Measurements from ENCODE around the gene GRIN2D.
A peak's percentile ranks its signal among the peaks of the same experiment; 100 is the strongest.

The GRIN2D gene

GRCh38 chr19:48393559-48394330 lies at the start of gene GRIN2D:
TSS of gene GRIN2D (plus strand) at chr19:48393668. CDS start at chr19:48398393, 4,725 bp downstream.
- DNase-seq (ENCODE audit: low spot score) (no peak), FAIRE-seq (no peak)

GRCh38 chr19:48344892-48345291 lies 48.6 kb upstream of the GRIN2D start:
- FAIRE-seq = no peak

GRCh38 chr19:48346191-48346590 lies 47.3 kb upstream of the GRIN2D start:
- no peak for DNase-seq (ENCODE audit: low spot score)
- no peak for FAIRE-seq

More at GRCh38 chr19:48344892-48345291, 48.6 kb upstream of the GRIN2D start:
- no peak for DNase-seq (ENCODE audit: low spot score)

- no peak for DNase-seq (ENCODE audit: low spot score)
Measured at GRCh38 chr19:48348045-48348444, 45.4 kb upstream of the GRIN2D start.

GRCh38 chr19:48348737-48349136 lies 44.7 kb upstream of the GRIN2D start:
- FAIRE-seq = no peak
- no peak for DNase-seq (ENCODE audit: low spot score)

More at GRCh38 chr19:48348045-48348444, 45.4 kb upstream of the GRIN2D start:
- FAIRE-seq = no peak

GRCh38 chr19:48350856-48351255 lies 42.6 kb upstream of the GRIN2D start:
- FAIRE-seq (no peak), DNase-seq (ENCODE audit: low spot score) (no peak)

GRCh38 chr19:48351341-48351752 lies 42.1 kb upstream of the GRIN2D start:
- FAIRE-seq = no peak
- DNase-seq (ENCODE audit: low spot score) = peak; percentile 65

GRCh38 chr19:48353677-48354076 lies 39.8 kb upstream of the GRIN2D start:
- FAIRE-seq (no peak), DNase-seq (ENCODE audit: low spot score) (no peak)

GRCh38 chr19:48354332-48354992 lies 39.0 kb upstream of the GRIN2D start:
- DNase-seq (ENCODE audit: low spot score) (peak; percentile 78), FAIRE-seq (no peak)

GRCh38 chr19:48355365-48355954 lies 38.0 kb upstream of the GRIN2D start:
- FAIRE-seq = no peak
- no peak for DNase-seq (ENCODE audit: low spot score)

- DNase-seq (ENCODE audit: low spot score) = no peak
- no peak for FAIRE-seq
Measured at GRCh38 chr19:48359123-48359522, 34.3 kb upstream of the GRIN2D start.

- DNase-seq (ENCODE audit: low spot score) = no peak
- FAIRE-seq = no peak
Measured at GRCh38 chr19:48361912-48362311, 31.6 kb upstream of the GRIN2D start.

GRCh38 chr19:48362716-48363499 lies 30.6 kb upstream of the GRIN2D start:
- peak; percentile 92 for DNase-seq (ENCODE audit: low spot score)
- FAIRE-seq = no peak

- FAIRE-seq (no peak), DNase-seq (ENCODE audit: low spot score) (no peak)
Measured at GRCh38 chr19:48363500-48363809, 30.0 kb upstream of the GRIN2D start.

- DNase-seq (ENCODE audit: low spot score) (peak; percentile 99), FAIRE-seq (peak; percentile 94)
Measured at GRCh38 chr19:48363810-48364597, 29.5 kb upstream of the GRIN2D start, which contains the start of the genes SYNGR4 and TMEM143. TSS of gene SYNGR4 (plus strand) at chr19:48364367. CDS start at chr19:48365843, 1,476 bp downstream. TSS of gene TMEM143 (minus strand) at chr19:48363940. CDS start at chr19:48363920, 20 bp downstream.

- FAIRE-seq (no peak), DNase-seq (ENCODE audit: low spot score) (no peak)
Measured at GRCh38 chr19:48364598-48365348, 28.7 kb upstream of the GRIN2D start.

GRCh38 chr19:48365602-48366001 lies 27.9 kb upstream of the GRIN2D start:
- DNase-seq (ENCODE audit: low spot score) (no peak), FAIRE-seq (no peak)

GRCh38 chr19:48367855-48368254 lies 25.6 kb upstream of the GRIN2D start:
- FAIRE-seq = no peak
- no peak for DNase-seq (ENCODE audit: low spot score)

GRCh38 chr19:48368936-48369335 lies 24.5 kb upstream of the GRIN2D start:
- no peak for DNase-seq (ENCODE audit: low spot score)
- FAIRE-seq = no peak

- no peak for DNase-seq (ENCODE audit: low spot score)
- FAIRE-seq = no peak
Measured at GRCh38 chr19:48370955-48371354, 22.5 kb upstream of the GRIN2D start.
